Activated CD8-positive, alpha-beta memory T cell treated with anti-CD3 and anti-CD28 coated beads, Interleukin-2, amount 50 U/mL, for 4 hours (primary cell): ENCODE results near the gene SPATS1.
"Not testable (repeated sequence)": the region's sequence is repeated elsewhere in the genome, so short reads cannot be mapped to it uniquely, and the experiment has no call there.

Experiments
- DNase-seq: peaks from one replicate; pipeline ENCODE4 v3.0.0-alpha.2; 2020

The SPATS1 gene

GRCh38 chr6:44311767-44312166 is 30.7 kb upstream of the SPATS1 start:
- no peak for DNase-seq

GRCh38 chr6:44312901-44313788 is 29.3 kb upstream of the SPATS1 start, which contains the start of gene AARS2:
TSS of gene AARS2 (minus strand) at chr6:44313347. CDS start at chr6:44313323, 24 bp downstream.
- DNase-seq, result peak; percentile 93

GRCh38 chr6:44314657-44315056 is 27.8 kb upstream of the SPATS1 start:
- not testable (repeated sequence) for DNase-seq

GRCh38 chr6:44315516-44315915 is 26.9 kb upstream of the SPATS1 start:
- DNase-seq, result no peak

GRCh38 chr6:44315951-44316350 is 26.5 kb upstream of the SPATS1 start:
- DNase-seq, result no peak

GRCh38 chr6:44316481-44316880 is 26.0 kb upstream of the SPATS1 start:
- DNase-seq, result no peak

- not testable (repeated sequence) for DNase-seq
These were observed 25.3 kb upstream of the SPATS1 start for GRCh38 chr6:44317136-44317631.

GRCh38 chr6:44321210-44321609 is 21.2 kb upstream of the SPATS1 start:
- no peak for DNase-seq

GRCh38 chr6:44327096-44327495 is 15.4 kb upstream of the SPATS1 start:
- no peak for DNase-seq

GRCh38 chr6:44327760-44328159 is 14.7 kb upstream of the SPATS1 start:
- DNase-seq, result no peak

GRCh38 chr6:44328203-44328602 is 14.2 kb upstream of the SPATS1 start:
- not testable (repeated sequence) for DNase-seq

GRCh38 chr6:44329858-44330257 is 12.6 kb upstream of the SPATS1 start:
- DNase-seq, result no peak

GRCh38 chr6:44332585-44332984 is 9.9 kb upstream of the SPATS1 start:
- DNase-seq, result no peak

- DNase-seq, result no peak
These were observed 9.1 kb upstream of the SPATS1 start for GRCh38 chr6:44333273-44333919.

GRCh38 chr6:44333942-44334341 is 8.5 kb upstream of the SPATS1 start:
- DNase-seq, result no peak

- no peak for DNase-seq
These were observed 6.8 kb upstream of the SPATS1 start for GRCh38 chr6:44335631-44336030.

GRCh38 chr6:44338228-44339122 is 4.0 kb upstream of the SPATS1 start:
- DNase-seq, result peak; percentile 65

GRCh38 chr6:44339301-44339700 is 3.1 kb upstream of the SPATS1 start:
- DNase-seq, result no peak

- DNase-seq, result no peak
These were observed 2.5 kb upstream of the SPATS1 start for GRCh38 chr6:44339763-44340625.

- DNase-seq, result no peak
These were observed 1.2 kb upstream of the SPATS1 start for GRCh38 chr6:44341095-44341890.

GRCh38 chr6:44342052-44342451 is 398 bp upstream of the SPATS1 start:
- DNase-seq, result no peak
